Right lobe of liver (tissue), 4 donors: ENCODE measurements around the gene MMD2.

Experiments
- POLR2A ChIP-seq: fragments of 450-650 bp; IDR thresholded peaks from one replicate; pipeline ENCODE4 v1.6.1; 2017; ENCODE audit warnings: antibody characterized with exemption, mild to moderate bottlenecking
- TF ChIP-seq, protein P1 (sequence below), 4 donors: fragments of 200-600 bp in 3 of 4; fragments of 450-650 bp in 1 of 4; IDR thresholded peaks; one replicate each; pipeline versions ENCODE4 v1.5.1 to v1.8.0; 2016 to 2022; ENCODE audit warnings: antibody characterized with exemption in 4 of 4, mild to moderate bottlenecking in 2 of 4
- donor health status: DM: no; HTN: no; CAD: no.
- donor health status: DM: no; HTN: no; CAD: no.
- donor health status: DM: no; HTN: yes; CAD: no.

DNA sequence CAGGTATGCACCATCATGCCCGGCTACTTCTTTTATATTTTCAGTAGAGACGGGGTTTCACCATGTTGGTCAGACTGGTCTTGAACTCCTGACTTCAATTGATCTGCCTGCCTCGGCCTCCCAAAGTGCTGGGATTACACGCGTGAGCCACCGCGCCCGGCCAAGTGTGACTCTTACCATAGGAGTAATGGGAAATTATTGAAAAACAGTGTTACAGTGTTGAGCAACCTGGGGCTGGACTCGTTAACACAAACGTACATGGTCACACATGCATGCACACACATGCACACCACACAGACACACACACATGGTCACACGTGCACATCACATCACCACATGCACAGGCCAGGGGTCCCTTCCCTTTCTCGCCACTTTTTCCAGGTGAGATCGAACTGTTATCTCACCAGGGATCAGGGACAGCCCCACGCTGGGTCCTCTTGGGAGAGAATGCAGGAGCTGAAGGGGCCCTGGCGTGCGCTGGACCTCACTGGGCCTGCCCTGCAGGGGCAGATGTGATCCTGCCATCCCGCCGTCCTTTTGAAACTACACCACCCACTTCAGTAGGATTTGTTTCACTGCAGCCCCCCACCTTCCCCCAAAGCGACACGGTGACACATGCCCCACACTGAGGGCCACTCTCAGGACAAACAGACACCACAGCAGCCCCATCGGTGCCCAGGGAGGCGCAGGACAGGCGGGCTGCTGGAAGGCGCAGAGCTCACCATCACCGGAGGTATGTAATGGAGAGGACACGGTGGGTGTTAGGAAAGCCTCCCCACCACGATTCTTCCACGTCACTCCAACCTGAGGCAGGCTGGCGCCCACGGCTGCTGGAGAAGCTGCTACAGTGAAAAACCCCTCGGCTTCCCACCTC, 85.7 kb downstream of the MMD2 start:
- TF ChIP-seq, protein P1, sequence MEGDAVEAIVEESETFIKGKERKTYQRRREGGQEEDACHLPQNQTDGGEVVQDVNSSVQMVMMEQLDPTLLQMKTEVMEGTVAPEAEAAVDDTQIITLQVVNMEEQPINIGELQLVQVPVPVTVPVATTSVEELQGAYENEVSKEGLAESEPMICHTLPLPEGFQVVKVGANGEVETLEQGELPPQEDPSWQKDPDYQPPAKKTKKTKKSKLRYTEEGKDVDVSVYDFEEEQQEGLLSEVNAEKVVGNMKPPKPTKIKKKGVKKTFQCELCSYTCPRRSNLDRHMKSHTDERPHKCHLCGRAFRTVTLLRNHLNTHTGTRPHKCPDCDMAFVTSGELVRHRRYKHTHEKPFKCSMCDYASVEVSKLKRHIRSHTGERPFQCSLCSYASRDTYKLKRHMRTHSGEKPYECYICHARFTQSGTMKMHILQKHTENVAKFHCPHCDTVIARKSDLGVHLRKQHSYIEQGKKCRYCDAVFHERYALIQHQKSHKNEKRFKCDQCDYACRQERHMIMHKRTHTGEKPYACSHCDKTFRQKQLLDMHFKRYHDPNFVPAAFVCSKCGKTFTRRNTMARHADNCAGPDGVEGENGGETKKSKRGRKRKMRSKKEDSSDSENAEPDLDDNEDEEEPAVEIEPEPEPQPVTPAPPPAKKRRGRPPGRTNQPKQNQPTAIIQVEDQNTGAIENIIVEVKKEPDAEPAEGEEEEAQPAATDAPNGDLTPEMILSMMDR (IDR thresholded peaks at IDR 0.05): no peak
- TF ChIP-seq POLR2A: no peak
